Lower leg skin (tissue), 4 donors: ENCODE measurements around the gene TMC4. TPM values are rescaled to one million over a fixed set of nuclear protein-coding genes. Genes with fewer than 3 reads are reported as not detected.

ENCODE experiments used
- DNase-seq, 2 donors: peaks; one replicate each; pipeline ENCODE4 v3.0.0-alpha.2; 2019; ENCODE audit warnings: low spot score in 2 of 2
- H3K4me3 ChIP-seq: fragments of 200-600 bp; sonication (generic); 2 replicates; pipeline ENCODE4 v1.5.1; 2017; ENCODE audit warnings: mild to moderate bottlenecking, low read depth; ENCODE audit not compliant: poor library complexity, severe bottlenecking
- POLR2A ChIP-seq, 2 donors: fragments of 450-650 bp; IDR thresholded peaks; one replicate each; pipeline ENCODE4 v1.6.1; 2016 to 2017; ENCODE audit warnings: antibody characterized with exemption in 2 of 2, mild to moderate bottlenecking in 1 of 2, moderate library complexity in 1 of 2
- WGBS, 2 donors: methylation state at CpG; one replicate each; pipeline ENCODE4 v1.1.5; 2018; 5-methylcytosine and 5-hydroxymethylcytosine counted together
- intact Hi-C: fragments of 100-400 bp; cut with DNase I; formaldehyde crosslinking; loops from one replicate; pipeline ENCODE4 v1.15.0; 2023; ENCODE audit warnings: low total_unique reads
- total RNA-seq, 4 donors: library from RNA; depleted of rRNA; stranded (reverse); fragments of >200 nt; gene quantifications; one replicate each; pipeline ENCODE4 v1.1.0, GENCODE V29; 2016
- TF ChIP-seq, protein P1 (sequence below), 3 donors: fragments of 450-650 bp; IDR thresholded peaks; one replicate each; pipeline ENCODE4 v1.5.1; 2016; ENCODE audit warnings: antibody characterized with exemption in 3 of 3, mild to moderate bottlenecking in 3 of 3, moderate library complexity in 2 of 3

The TMC4 gene
- total RNA-seq, 4 donors from 2014 or later: 2.4 to 9.3 (median 6.3) TPM

DNA sequence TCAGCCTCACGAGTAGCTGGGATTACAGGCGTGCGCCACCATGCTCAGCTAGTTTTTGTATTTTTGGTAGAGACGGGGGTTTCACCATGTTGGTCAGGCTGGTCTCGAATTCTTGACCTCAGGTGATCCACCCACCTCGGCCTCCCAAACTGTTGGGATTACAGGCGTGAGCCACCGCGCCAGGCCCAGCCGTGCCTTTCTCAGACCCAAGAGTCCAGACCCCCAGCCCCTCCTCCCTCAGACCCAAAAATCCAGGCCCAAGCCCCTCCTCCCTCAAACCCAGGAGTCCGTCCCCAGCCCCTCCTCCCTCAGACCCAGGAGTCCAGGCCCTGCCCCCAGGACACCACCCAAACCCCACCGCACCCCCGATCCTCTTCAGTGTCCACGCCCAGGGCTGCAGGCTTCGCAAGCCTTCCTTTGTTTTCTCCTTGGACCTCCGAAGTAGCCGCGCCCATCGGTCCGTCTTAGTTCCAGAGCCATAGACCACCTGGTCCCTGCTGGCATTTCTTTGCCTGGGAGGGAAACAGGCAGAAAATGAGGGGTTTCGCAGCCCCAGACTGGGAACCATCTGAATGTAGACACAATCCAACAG lies 3.7 kb downstream of the TMC4 start:
- no peak for DNase-seq
- whole genome bisulfite sequencing, 2 donors: 83 to 87% methylated on average over 20 to 21 of the region's 21 CpGs
- TF ChIP-seq, protein P1, sequence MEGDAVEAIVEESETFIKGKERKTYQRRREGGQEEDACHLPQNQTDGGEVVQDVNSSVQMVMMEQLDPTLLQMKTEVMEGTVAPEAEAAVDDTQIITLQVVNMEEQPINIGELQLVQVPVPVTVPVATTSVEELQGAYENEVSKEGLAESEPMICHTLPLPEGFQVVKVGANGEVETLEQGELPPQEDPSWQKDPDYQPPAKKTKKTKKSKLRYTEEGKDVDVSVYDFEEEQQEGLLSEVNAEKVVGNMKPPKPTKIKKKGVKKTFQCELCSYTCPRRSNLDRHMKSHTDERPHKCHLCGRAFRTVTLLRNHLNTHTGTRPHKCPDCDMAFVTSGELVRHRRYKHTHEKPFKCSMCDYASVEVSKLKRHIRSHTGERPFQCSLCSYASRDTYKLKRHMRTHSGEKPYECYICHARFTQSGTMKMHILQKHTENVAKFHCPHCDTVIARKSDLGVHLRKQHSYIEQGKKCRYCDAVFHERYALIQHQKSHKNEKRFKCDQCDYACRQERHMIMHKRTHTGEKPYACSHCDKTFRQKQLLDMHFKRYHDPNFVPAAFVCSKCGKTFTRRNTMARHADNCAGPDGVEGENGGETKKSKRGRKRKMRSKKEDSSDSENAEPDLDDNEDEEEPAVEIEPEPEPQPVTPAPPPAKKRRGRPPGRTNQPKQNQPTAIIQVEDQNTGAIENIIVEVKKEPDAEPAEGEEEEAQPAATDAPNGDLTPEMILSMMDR (IDR thresholded peaks at IDR 0.05): no peak
- no peak for TF ChIP-seq POLR2A (IDR thresholded peaks at IDR 0.05)
- no peak overlapping the region for H3K4me3 ChIP-seq
- intact Hi-C loops: loop anchor here (5.0 kb wide), 1 partner anchor 63 kb away; no protein-coding TSS in a partner anchor

DNA sequence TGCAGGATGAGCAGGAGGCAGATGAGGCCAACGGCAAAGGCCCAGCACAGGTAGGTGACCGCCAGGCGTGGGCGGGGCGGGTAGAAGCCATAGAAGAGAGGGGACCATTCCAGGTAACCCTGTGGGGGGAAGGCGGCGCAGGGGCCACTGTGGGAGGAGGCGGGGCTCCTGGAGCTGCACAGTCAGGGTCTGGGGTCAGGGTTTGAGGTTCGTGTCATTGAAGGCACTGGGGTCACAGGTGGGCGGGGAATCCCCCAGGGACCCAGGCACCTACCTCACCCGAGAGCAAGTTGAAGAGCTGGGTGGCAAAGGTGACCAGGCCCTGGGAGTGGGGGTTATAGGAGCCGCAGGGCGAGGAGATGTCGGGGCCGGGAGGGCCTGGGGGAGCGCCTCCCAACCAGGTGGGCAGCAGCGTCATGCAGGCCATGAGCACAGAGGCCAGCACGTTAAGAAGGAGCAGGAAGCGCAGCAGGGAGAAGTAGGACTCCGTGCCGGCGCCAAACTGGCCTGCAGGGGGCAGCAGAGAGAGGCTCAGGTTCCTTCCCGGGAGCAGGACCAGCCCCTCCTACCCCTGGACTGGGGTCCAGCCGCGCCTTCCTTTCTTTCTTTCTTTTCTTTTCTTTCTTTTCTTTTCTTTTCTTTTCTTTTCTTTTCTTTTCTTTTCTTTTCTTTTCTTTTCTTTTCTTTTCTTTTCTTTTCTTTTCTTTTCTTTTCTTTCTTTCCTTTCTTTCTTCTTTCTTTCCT lies 4.6 kb downstream of the TMC4 start:
- no peak overlapping the region for H3K4me3 ChIP-seq
- 21 to 26% methylated on average over 25 of the region's 25 CpGs for WGBS, 2 donors
- intact Hi-C loops: loop anchor here (5.0 kb wide), 1 partner anchor 64 kb away; no protein-coding TSS in a partner anchor
- peak; percentile 86 to 98 for DNase-seq
- TF ChIP-seq POLR2A (IDR thresholded peaks at IDR 0.05): no peak
- TF ChIP-seq, protein P1 (IDR thresholded peaks at IDR 0.05): peak in 1 of 3 donors; percentile 73

DNA sequence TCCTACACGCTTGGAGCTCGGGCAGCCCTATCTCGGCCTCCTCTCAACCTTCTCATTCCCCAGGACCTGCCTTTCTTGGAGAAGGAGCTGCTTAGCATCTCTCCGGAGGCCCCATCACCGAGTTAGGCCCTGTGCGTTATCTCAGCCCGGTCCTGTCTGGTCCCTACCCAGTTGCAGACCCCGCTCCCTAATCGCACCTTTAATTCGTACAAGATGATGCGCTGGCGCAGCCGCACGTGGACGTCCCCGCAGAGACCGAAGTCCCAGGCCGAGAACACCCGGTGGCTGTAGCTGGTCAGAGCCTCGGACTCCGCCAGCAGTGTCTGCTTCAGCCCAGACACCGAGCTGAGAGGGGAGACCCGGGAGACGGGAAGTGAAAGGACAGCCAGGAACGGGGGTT lies 7.7 kb downstream of the TMC4 start:
- no peak for TF ChIP-seq POLR2A (IDR thresholded peaks at IDR 0.05)
- TF ChIP-seq, protein P1 (IDR thresholded peaks at IDR 0.05): no peak
- DNase-seq: no peak
- intact Hi-C loops: loop anchor here (5.0 kb wide), 1 partner anchor 67 kb away; no protein-coding TSS in a partner anchor
- H3K4me3 ChIP-seq: no peak overlapping the region
- 91 to 94% methylated on average over 25 of the region's 25 CpGs for WGBS, 2 donors

DNA sequence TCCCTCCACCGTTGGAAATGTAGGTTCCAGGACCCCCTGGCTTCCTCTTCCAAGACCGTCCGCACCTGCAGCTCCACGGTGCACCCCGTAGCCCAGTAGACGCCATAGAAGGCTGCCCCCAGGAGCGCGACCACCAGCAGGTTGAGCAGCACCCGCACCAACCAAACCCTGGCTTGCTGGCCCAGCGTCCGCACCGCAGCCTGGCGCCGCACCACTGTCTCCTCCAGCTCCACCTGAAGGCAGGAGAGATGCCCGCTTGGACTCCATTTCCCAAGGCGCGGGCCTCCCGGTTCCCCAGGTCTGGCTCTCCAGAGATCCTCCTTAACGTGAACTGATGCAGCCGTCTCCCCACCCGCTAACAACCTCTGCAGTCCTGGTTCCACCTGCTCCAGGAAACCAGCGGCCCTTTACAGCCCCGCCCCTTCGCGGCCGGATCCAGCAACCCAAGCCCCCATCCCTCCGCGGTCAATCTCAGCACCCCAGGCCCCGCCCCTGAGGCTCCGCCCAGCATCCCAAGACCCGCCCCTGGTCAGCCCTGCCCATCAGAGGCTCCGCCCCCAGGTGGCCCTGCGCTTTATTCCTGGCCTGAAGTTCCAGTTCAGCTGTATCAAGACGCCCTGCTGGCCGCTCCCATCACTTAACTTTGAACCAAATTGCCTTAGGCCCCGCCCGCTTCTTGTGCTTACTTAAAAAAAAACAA lies 8.4 kb downstream of the TMC4 start:
- peak in 1 of 2 donors; percentile 94 for DNase-seq
- TF ChIP-seq, protein P1 (IDR thresholded peaks at IDR 0.05): no peak
- TF ChIP-seq POLR2A (IDR thresholded peaks at IDR 0.05): no peak
- no peak overlapping the region for H3K4me3 ChIP-seq
- WGBS, 2 donors: 19% methylated on average over 35 to 36 of the region's 37 CpGs
- intact Hi-C loops: loop anchor here (5.0 kb wide), 1 partner anchor 68 kb away; no protein-coding TSS in a partner anchor

DNA sequence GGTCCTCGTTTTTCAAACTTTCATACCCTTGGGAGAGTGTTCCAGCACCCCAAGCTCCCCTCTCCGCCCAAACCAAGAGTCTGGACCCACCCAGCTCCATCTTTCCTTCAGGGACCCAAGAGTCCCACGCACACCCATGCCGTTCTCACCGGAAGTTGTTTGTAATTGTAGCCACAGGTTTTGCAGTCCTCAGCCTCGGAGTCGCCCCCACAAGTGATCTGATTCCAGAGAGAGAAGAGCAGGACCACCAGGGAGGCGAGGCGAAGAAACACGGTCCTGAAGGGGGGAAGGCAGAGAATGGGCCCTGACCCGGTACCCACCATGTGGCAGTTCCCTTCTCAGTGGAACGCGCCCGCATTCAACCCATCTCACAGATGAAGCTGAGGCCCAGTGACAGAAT lies 10.1 kb downstream of the TMC4 start:
- no peak overlapping the region for H3K4me3 ChIP-seq
- intact Hi-C loops: no loop called here
- no peak for DNase-seq
- 68 to 71% methylated on average over 14 of the region's 14 CpGs for WGBS, 2 donors
- no peak for TF ChIP-seq POLR2A (IDR thresholded peaks at IDR 0.05)
- TF ChIP-seq, protein P1 (IDR thresholded peaks at IDR 0.05): no peak
